Esophagus squamous epithelium (tissue), 4 donors: ENCODE results near the gene MTCL1.

Experiments used
- POLR2A ChIP-seq, 4 donors: fragments of 450-650 bp; IDR thresholded peaks; one replicate each; pipeline ENCODE4 v1.6.1; 2017; ENCODE audit warnings: antibody characterized with exemption in 4 of 4, mild to moderate bottlenecking in 4 of 4, moderate library complexity in 3 of 4
- TF ChIP-seq, protein P1 (sequence below), 6 experiments: fragments of 450-650 bp in 4 of 6; fragments of 200-600 bp in 2 of 6; sonication (generic) in 2 of 6; IDR thresholded peaks; one replicate each; pipeline ENCODE4 v1.5.1; 2016 to 2019; ENCODE audit warnings: antibody characterized with exemption in 6 of 6, mild to moderate bottlenecking in 4 of 6, moderate library complexity in 4 of 6

DNA sequence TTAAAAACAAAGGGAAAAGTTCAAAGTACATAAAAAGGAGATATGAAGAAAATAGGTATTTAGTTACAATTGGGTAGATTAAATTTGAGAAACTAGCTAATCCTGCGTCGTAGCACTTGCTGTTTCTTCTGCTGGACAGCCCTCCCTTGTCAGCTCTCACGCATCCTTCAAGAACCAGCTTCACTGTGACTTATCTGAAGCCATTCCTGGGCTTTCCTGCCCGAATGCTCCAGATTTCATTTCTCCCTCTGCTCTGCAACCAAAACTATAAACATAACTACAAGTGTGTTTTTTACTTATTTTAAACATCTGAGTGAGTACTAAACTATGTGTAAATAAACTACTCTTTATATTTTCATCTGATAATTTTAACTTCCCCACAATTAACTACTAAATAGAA is 149.2 kb downstream of the MTCL1 start:
- TF ChIP-seq, protein P1, sequence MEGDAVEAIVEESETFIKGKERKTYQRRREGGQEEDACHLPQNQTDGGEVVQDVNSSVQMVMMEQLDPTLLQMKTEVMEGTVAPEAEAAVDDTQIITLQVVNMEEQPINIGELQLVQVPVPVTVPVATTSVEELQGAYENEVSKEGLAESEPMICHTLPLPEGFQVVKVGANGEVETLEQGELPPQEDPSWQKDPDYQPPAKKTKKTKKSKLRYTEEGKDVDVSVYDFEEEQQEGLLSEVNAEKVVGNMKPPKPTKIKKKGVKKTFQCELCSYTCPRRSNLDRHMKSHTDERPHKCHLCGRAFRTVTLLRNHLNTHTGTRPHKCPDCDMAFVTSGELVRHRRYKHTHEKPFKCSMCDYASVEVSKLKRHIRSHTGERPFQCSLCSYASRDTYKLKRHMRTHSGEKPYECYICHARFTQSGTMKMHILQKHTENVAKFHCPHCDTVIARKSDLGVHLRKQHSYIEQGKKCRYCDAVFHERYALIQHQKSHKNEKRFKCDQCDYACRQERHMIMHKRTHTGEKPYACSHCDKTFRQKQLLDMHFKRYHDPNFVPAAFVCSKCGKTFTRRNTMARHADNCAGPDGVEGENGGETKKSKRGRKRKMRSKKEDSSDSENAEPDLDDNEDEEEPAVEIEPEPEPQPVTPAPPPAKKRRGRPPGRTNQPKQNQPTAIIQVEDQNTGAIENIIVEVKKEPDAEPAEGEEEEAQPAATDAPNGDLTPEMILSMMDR (IDR thresholded peaks at IDR 0.05), result no peak
- TF ChIP-seq POLR2A (IDR thresholded peaks at IDR 0.05), result no peak
